Stimulated activated CD8-positive, alpha-beta memory T cell treated with anti-CD3 and anti-CD28 coated beads, Interleukin-12 subunit alpha, Interleukin-12 subunit beta, amount 100 ng/mL, for 1 hour (primary cell): ENCODE measurements around the gene TXNRD1.

Experiments used
- DNase-seq: peaks from one replicate; pipeline ENCODE4 v3.0.0-alpha.2; 2020; ENCODE audit warnings: low read depth

The TXNRD1 gene

DNA sequence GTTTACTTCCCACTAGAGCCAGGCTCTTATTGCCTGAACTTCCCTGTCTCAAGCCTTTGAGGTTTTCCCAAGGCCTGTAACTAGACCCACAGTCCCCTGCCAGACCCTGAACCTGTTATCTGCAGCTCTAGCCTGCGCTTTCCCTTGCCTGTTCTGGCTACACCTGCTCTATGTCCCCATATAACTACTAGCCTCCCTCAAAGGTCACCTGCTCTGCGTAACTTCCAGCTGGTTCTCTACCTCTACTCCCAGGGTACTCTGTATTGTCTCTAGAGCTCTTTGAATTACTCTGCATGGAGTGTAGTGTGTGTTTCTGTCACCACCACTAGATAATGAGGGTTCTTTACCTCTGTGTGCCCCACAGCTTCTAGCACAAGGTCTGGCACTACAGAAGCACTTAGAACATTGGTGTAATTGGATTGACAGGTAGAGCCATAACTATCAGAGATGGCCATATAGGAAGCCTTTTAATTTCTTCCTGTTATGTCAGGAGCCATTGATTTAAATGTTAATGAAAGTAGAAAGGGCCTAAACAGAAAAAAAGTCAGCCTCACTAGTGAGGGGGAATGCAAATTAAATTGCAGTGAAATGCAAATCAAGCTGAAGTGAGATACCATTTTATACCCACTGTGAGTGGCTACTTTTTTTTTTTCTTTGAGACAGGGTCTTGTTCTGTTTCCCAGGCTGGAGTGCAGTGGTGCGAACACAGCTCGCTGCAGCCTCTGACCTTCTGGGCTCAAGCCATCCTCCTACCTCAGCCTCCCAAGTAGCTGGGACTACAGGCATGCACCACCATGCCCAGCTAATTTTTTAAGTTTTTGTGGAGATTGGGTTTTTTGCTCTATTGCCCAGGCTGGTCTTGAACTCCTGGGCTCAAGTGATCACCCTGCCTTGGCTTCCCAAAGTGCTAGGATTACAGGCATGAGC is 135.7 kb downstream of the TXNRD1 start:
- no peak for DNase-seq

DNA sequence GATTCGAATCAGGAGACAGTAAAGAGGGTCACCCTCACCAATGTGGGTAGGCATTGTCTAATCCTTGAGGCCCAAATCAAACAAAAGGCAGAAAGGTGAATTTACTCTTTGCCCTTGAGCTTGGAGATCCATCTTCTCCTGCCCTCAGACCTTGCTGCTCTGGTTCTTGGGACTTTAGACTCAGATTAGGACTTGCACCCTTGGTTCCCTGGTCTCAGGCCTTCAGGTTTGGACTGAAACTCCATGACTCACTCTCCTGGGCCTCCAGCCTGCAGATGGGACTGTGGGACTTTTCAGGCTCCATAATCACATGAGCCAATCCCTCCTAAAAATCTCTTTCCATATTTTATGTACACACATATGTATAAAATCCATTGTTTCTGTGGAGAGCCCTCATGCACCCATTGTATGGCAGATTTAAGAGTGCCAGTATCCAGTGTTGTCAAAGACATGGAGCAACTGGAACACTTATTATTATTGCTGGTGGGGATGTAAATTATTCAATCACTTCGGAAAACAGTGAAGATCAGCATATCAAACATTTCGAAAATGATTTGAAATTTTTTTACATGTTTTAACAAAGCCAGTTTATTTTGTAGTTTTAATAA is 136.6 kb downstream of the TXNRD1 start:
- no peak for DNase-seq

DNA sequence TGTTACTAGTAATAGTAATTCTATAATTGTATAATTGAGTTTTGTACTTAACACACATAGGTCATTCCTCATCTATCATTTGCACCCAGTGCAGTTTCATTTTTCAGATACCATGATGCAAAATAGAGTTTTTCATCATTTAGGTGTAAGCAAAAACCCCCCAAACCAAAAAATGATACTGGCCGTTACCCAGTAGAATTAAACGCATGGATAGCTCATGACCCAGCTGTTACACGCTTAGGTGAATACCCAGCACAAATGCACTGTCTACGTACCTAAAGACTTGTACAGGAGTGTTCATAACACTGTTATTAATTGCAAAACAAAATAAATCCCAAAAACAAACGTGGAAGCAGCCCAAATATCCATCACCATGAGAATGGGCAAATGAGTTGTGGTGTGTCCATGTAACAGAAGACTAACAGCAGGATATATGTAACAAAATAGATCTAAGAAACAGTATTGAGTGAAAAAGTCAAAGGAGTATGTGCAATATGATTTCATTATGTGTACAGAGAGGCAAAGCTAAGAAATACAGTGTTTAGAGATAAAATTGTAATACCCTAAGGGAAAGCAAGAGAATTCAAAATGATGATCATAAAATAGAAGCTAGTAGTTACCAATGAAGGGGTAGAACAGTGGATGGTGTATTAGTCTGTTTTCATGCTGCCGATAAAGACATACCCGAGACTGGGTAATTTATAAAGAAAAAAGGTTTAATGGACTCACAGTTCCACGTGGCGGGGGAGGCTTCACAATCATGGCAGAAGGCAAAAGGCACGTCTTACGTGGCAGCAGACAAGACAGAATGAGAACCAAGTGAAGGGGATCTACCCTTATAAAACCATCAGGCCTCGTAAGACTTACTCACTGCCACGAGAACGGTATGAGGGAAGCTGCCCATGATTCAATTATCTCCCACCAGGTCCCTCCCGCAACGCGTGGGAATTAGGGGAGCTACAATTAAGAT is 137.7 kb downstream of the TXNRD1 start:
- no peak for DNase-seq

DNA sequence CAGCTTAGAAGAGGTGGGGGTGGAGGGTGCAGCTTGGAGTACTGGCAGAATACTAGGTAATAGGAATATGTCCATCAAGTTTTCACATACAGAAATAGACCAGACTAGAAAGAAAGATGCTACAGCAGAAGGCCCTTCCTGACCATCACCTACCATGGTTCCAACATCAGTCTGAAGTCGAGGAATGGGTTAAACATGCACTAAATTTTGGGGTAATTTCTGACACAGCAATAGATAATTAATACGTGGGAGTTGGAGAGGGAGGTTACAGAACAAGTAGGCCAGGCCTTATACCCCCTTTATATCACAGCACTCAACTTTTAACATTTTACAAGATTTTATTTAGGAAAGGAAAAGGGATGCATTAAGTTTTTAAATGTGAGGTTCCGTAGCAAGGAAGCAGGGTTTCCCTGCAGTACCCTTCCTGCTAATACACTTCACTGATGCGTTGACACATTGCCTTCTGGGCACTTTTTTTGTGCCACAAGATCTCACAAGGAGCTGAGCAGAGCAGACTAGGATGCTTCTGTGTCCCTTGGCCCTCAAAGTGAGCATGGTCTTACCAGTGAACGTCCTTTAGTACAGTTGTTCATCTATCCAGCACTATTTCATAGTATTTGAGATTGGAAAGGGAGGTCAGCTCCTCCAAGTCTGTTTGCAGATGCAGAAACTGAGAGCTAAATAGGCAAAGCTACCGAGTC is 138.7 kb downstream of the TXNRD1 start:
- no peak for DNase-seq

DNA sequence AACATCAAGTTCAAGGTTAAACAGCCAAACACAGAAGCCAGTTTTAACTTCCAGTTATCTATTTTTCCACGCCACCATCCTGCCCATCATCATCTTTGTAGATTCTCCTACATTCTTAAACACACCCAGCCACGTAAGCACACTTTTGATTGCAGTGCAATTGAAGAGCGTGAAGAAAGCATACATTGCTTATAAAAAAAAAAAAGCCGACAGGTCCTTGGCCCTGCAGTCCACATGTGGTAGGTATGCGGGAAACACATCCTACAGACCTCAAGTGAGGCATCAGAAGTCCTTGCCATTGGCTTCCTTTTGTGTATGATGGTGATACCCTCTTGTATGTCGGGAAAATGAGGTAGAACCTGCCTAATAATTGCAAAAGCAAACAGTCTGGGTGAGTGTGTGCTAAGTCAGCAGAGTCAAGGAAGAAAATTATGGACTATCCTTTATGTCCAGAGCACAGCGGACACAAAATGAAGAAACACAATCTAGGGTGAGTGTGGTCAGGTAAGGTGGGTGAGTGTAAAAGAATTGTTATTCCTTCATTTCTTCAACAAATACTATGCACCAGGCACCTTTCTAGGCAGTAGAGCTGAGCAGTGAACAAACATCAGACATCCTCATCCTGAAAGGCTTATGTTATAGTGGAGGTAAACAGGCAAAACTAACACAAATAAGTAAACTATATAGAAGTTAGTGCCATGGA is 139.4 kb downstream of the TXNRD1 start:
- DNase-seq = no peak

DNA sequence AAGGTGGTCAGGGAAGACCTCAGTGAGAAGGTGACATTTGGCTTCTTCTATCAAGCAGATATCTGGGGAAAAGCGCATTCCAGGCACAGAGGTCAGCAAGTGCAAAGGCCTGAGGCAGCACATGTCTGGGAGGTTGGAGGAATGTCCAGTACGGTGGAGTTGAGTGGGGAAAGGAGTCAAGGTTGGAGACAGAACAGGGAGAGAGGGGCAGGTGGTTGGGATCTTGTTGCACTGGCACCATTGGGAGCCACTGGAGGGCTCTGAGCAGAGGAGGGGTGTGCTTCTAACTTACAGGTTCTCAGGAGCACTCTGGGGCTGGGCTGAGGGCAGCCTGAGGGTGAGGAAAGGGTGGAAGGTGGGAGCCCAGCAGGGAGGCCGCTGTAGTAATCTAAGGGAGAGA is 140.1 kb downstream of the TXNRD1 start:
- no peak for DNase-seq

DNA sequence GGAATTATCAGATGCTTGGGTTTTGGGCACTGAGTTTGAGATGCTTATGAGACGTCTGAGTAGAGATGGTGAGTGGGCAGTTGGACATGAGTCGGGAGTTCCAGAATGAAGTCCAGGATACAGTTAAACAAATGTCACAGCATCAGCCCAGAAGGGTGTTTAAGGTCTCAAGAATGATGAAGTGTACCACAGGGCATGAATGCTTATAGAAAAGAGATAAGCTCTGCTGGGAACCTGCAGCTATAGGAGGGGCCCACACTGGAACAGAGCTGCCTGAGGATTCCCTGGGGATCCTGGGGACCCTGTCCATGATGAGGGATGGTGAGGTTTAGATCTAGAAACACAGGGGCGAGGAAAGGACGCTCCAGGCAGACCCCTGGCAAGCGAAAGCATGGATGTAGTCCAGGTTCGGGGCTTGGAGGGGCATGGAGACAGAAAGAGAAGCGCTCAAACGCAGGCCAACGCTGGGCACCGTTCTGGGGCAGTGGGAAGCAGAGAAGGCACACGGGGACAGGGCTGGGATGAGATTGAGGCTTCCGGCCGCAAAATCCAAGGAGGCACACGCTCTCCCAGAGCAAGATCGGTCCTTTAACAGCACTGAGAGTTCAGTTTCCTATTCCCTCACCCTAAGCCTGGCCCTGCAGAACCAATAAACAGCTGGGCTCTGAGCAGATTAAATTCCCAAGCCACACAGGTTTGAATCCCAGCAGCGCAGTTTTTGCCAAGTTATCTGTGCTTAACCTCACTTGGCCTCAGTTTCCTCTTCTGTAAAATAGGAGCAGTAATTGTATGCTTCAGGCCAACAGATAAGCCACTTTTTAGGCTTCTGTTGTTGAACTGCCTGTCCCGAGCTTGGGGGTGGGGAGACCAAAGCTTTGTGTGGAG is 140.9 kb downstream of the TXNRD1 start:
- DNase-seq = no peak

DNA sequence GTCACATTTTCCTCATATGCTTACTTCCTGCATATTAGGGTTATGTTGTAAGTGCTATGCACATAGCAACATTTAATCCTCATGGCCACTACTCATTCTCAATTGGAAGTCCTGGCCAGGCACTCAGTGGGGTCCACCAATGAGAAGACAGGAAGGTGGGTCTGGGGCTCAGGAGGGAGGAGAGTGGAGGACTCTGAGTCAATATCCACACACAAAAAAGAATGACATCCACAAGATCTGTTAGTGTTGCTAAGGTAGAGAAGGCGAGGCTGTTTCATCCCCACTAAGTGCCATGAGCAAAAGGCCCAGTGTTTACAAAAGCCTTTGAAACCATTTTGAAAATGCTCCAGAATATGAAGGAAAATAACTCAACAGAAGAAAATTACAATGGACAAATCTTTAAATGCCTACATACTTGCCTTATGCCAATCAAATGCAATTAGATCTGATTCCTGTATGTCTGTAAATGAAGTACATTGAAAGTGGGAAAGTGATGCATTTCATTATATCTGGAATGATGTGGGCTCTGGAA is 141.9 kb downstream of the TXNRD1 start:
- no peak for DNase-seq

DNA sequence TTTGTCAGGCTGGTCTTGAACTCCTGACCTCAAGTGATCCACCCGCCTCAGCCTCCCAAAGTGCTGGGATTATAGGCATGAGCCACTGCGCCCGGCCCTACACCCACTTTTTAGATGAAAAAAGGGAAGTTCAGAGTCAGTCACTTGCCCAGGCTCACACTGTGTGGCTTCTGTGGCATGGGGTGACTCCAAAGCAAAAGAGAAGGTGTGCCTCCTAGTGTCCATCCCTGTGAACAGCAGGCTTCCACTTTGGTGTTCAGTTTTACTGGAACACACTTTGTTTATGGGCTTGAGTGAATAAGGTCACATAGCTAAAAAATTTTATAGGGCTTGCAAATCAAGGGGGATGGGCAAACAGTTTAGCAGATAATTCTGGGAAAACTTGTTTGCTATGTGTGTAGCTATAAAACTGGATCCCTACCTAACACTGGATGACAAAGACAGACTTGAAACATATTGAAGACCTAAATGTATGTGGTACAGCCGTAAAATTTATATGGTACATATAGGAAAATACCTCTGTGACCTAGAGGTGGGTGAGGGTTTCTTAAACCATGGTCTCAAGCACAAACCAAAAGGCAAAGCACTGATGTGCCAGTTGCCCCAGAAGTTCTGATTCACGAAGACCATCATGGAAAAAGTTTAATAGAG is 142.9 kb downstream of the TXNRD1 start:
- peak; percentile 52 for DNase-seq

DNA sequence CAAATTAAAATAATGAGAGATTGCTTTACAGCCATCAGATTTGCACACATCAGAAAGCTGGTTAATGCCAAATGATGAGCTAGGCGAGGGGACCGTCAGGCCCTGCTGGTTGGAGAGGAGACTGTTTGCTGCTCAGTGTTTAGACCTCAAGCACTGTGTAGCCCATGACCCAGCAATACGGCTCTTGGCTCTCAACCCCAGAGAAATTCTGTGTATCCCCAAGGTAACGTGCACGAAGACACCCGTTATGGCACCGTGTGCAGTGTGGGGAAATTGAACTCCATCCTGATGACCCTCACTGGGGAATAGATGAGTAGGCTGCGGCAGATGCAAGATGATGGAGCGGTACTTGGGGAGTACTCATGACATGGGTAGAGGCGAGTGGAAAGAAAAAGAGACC is 143.6 kb downstream of the TXNRD1 start:
- DNase-seq = no peak

DNA sequence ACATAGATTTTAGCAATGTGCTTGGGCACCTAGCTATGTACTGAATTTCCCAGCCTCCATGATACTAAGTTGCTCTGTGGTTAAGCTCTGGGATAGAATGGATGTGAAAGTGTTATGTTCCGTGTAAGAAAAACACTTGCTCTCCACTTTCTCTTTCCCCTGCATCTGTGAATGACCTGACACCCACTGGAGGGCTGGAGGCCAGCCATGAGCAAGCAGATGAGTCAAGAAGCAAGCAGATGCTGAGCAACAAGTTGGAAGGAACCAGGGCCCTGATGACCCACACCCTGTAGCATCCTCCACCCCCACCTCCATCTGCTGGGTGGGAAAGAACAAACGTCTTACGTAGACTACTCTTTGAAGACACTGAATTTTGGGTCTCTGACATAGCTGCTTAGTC is 144.6 kb downstream of the TXNRD1 start:
- no peak for DNase-seq

DNA sequence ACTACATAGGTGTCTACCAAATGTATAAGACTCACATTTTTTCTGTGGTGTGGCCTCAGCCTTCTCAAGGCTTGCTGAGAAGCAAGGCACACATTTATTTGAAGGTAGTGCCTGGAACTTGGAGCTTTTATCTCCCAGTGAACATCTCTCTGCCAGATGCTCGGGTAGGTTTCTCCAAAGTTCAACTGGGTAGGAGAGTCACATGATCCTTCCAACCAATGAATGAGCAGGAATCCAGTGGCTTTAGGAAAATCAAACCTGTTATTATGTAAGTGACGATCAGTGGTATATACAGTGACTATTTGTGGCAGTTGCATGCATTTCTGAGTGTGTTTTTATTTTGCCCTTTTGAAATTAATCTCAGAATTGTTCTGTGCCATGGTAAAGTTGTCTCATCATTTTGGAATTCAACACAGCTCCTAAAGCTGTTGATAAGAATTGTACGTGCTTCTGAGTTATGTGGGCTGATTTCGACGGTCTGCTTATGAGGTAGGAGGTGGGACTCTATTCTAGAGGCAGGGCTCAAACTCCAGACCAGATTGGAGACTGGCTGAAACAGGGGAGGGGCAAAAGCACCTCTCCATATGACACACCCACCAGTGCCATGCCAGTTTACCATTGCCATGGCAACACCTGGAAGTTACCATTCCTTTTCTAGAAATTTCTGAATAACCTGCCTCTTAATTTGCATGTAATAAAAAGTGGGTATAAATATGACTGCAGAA is 145.6 kb downstream of the TXNRD1 start:
- no peak for DNase-seq

DNA sequence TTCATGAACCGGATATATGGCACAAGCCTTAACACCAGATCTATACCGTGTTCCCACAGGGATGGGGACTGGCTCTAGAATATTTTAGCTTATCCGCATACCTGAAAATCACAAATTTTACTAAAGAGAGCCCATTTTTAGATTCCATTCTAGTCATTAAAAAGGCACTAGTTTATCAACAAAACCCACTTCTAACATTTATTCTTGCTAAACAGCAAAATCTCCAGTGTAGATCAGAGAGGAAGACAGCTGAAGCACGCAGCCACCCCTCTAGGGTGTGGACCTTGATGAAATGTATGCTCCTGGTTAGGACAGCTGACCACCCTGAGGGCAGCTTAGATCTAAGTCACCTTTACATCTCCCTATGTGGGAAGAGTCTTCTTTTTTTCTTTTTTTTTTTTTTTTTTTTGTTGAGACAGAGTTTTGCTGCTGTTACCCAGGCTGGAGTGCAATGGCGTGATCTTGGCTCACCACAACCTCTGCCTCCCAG is 150.4 kb downstream of the TXNRD1 start:
- DNase-seq = no peak

DNA sequence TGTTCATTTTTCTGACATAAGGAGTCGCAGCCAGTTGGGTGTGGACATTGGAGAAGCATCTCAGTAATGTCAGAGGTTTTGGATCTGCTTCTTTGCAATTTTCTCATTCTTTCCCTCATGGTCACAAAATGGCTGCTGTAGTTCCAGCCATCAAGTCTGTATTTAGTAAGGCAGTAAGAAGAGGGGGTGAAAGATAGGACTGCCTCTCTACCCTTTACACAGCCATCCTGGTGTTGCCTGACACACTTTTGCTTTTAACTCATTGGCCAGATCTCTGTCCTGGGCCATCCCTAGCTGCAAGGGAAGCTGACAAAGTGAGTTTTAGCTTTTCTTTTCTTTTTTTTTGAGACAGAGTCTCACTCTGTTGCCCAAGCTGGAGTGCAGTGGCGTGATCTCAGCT is 154.1 kb downstream of the TXNRD1 start:
- no peak for DNase-seq

DNA sequence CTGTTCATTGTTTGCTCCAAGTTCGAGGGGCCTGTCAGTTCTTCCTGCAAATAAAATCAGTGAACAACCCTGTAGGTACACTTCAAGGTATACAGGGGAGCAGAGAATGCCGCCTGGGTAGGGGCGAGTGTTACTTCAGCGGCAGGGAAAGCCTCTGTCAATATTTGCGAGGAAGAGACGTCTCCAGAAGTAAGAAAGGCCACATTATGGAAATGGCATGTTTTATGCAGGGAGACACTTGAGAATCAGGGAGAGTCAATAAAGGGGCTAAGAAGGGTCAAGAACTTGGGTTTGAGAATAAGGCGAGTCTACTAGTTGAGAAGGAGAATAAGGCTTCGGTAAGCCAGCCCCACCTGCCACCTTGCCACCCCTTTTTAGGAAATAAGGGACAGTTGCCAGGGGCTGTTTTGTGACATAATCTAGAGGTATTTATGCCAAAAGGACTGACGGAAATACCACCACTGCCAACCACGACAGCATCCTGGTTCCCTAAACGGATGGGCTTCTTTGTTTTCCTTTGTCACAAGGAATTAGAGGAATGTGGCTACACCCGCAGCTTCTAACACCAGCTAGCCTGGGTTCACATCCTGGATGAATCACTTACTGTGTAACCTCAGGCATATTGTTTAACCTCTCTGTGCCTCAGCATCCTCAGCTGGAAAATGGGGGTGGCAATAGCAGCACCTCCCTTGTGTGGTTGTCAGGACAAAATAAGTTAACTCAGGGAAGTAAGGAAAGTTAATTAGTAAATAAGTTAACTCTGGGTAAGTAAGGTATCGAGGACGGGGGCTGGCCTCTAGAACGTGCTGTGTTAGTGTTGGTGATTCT is 155.7 kb downstream of the TXNRD1 start:
- DNase-seq = no peak

DNA sequence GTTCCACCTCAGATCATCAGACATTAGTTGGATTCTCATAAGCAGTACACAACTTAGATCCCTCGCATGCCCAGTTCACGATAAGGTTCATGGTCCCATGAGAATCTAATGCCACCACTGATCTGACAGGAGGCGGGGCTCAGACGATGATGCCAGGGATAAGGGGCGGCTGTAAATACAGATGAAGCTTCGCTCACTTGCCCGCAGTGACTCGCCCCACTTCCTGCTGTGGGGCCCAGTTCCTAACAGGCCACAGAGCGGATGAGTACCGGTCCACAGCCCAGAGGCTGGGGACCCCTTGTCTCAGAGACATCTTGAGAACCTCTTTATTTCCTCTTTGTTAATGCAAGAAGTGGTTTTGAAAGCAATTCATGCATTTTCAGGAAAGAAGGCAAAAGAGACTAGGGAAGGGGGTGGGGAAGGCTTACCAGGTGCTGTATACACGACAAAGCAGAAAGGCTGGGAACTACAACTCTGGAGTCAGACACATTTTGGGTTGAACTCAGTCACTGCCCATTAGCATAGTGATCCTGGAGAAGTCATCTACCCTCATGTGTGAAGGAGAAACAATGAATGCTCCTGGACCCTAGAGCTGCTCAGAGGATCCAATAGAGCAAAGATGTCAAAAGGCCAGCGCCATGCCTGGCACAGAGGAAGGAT is 156.6 kb downstream of the TXNRD1 start:
- DNase-seq = peak; percentile 7

DNA sequence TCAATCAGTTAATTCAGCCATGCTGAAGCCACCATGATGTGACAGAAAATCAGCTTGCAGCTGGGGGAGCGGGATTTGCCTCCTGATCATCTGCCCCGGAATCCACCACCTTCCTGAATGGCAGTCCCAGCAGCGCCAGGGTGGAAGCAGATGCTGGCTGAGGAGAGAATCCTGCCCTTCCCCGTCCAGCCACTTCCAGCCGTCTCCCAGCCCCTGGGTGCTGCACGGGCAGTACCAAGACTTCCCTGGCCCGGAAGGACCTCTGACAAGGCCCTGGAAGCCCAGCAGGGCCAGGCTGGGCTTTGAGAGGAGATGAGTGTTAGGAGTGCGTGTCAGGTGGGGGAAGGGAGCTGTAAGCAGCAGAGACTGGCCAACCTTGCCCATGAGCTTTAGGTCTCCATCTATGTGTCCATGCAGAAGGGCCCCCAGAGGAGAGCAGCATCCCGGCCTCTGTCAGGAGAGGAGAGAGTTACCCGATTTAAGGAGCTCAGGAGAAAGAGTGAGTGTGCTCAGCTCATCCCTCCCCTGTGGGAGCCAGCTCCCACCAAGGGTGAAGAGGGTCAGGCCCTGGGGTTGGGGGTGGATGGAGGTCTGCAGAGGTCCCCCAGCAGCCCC is 157.2 kb downstream of the TXNRD1 start:
- no peak for DNase-seq
